DOHH2 (cell line): ENCODE measurements around the gene IFRD1.

Experiments used
- CTCF ChIP-seq: fragments of 200-600 bp; sonication (generic); IDR thresholded peaks from one replicate; pipeline ENCODE4 v1.5.1; 2014; ENCODE audit warnings: antibody characterized with exemption, mild to moderate bottlenecking, low read depth, low read length; ENCODE audit not compliant: poor library complexity, severe bottlenecking
- EZH2phosphoT487 ChIP-seq: fragments of 200-600 bp; sonication (generic); IDR thresholded peaks from 2 replicates; pipeline ENCODE4 v1.6.1; 2017; ENCODE audit warnings: borderline replicate concordance, mild to moderate bottlenecking, antibody characterized with exemption, low read length, moderate library complexity, mixed read lengths

DNA sequence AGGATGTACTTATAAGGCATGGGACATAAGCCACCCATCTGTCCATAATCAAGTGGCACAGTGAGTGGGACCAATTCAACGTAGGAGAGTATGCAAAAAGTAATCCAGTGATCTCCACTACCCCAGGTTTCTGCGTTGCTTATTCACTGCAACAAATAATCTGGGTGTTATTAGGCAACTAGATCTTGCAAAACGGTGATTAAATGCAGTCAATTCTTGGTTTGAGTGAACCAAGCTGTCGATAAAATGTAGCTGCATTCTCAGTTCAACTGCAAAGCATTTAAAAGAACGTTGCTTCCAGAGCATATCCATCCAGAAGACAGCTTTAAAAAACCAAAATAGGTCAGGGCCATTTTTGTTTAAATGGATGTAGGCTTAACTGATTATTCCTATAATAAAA lies 35.5 kb downstream of the IFRD1 start:
- TF ChIP-seq CTCF (no peak), EZH2phosphoT487 (no peak)
